ENCODE results near the gene SPOP. TPM values are rescaled to one million over a fixed set of nuclear protein-coding genes. Genes with fewer than 3 reads are reported as not detected.

The SPOP gene
- total and polyA plus RNA-seq, 3 experiments from 2014 or later: 74.8 to 101 (median 75.1) TPM

DNA sequence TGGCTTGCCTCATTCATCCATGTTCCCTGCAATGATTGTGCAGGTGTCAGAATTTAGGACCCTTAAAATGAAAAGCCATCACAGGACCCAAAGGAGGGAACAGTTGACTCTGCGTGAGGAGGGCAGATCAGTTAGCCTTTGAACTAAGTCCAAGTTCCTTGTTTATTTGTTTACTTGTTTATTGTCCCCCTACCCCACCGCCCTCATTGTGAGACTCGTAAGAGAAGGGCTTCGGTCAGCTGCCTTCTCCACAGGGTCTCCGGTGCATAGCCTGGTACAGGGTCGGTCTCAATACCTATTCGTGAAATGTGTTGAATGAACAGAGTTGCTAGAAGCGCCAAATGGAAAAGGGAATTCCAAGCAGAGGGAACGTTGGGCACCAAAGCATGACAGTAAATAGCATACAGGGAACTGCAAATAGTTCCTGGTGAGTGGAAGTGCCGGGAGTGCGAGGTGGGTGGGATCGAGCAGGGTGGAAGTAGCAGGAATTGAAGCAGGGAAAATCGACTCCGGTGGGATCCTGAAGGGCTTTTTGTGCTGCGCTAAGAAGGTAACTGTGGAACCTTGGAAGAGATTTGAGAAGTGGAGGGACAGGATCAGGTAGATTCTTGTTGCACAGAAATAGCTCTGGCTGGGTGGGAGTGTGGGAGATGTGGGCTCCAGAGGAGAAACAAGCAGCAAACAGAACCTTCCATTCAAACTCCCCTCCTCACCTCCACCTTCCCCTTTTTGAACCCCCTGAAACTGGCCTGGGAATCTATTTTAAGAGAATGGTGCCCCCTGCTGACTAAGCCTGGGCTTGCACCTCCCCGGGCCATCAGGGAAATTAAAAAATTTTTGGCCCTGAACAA is 17.2 kb upstream of the SPOP start:
- peaks cover 3 to 8% (median 7%) of the 10 kb centered on the region in 3 donors for H3K36me3 Mint-ChIP-seq
- peak; percentile 50 to 78 (median 65) for DNase-seq
- no peaks in the 10 kb centered on the region for H3K36me3 ChIP-seq (ENCODE audit: insufficient read depth, low read length)
- H3K27me3 ChIP-seq (ENCODE audit: insufficient read depth, low read length, poor library complexity, severe bottlenecking): no peaks in the 10 kb centered on the region
- no peaks in the 10 kb centered on the region for H3K27me3 Mint-ChIP-seq
- H3K4me3 Mint-ChIP-seq: peak overlapping the region in 6 of 7 donors; percentile 15 to 79 (median 50)
- H3K27ac ChIP-seq (ENCODE audit: low read depth, low read length): no peak overlapping the region
- no peaks in the 10 kb centered on the region for H3K9me3 Mint-ChIP-seq
- H3K4me3 ChIP-seq (ENCODE audit: low read length): no peak overlapping the region
- peak overlapping the region; percentile 79 to 96 (median 90) for H3K27ac Mint-ChIP-seq
- ChIA-PET CTCF (interaction anchor here (1.0 to 13.0 kb wide), 17 partner anchors 8 to 165 kb away, joined by 3 to 169 read pairs (median 5); partner anchors contain the start of genes NXPH3 and SLC35B1), POLR2A (interaction anchor here (1.9 kb wide), 1 partner anchor 125 kb away, joined by 5 read pairs; no protein-coding TSS in a partner anchor)
- peaks cover 24% of the 10 kb centered on the region for H3K4me1 ChIP-seq (ENCODE audit: insufficient read depth, low read length)
- H3K4me1 Mint-ChIP-seq: peaks cover 34 to 44% (median 34%) of the 10 kb centered on the region in 3 donors
- no peaks in the 10 kb centered on the region for H3K9me3 ChIP-seq (ENCODE audit: low read length)

DNA sequence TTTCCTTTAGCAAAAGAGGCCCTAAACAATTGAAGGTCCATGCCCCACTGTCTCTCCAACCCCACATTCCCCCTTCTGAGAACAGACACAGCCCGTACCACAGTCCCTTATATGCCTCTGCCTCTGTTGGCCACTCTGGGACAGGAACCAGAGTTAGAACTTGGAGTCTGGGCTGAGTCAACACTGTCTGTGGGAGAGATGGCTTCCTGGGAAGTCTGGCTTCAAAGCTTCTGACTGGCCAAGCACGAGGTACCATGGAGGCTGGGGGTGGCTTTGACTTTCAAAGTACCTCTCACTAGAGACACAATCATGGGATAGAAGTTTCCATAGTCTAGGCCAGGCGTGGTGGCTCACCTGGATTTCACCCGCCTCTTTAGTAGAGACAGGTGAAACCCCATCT is 14.9 kb upstream of the SPOP start:
- Mint-ChIP-seq H3K9me3 (no peaks in the 10 kb centered on the region), H3K4me3 (no peak overlapping the region), H3K27ac (peak overlapping the region in 2 of 8 donors; percentile 54 to 56), H3K27me3 (no peaks in the 10 kb centered on the region), H3K4me1 (peaks cover 42 to 56% (median 46%) of the 10 kb centered on the region in 3 donors), H3K36me3 (peaks cover 2 to 4% (median 3%) of the 10 kb centered on the region in 3 donors)
- H3K27me3 ChIP-seq (ENCODE audit: insufficient read depth, low read length, poor library complexity, severe bottlenecking): no peaks in the 10 kb centered on the region
- no peaks in the 10 kb centered on the region for H3K36me3 ChIP-seq (ENCODE audit: insufficient read depth, low read length)
- ChIA-PET POLR2A (interaction anchor here (0.6 kb wide), 1 partner anchor 12 kb away, joined by 5 read pairs; no protein-coding TSS in a partner anchor), CTCF (interaction anchor here (13.0 kb wide), 1 partner anchor 122 kb away, joined by 169 read pairs; no protein-coding TSS in a partner anchor)
- no peak for DNase-seq
- no peak overlapping the region for H3K4me3 ChIP-seq (ENCODE audit: low read length)
- H3K9me3 ChIP-seq (ENCODE audit: low read length): no peaks in the 10 kb centered on the region
- no peak overlapping the region for H3K27ac ChIP-seq (ENCODE audit: low read depth, low read length)
- peaks cover 42% of the 10 kb centered on the region for H3K4me1 ChIP-seq (ENCODE audit: insufficient read depth, low read length)

GRCh38 chr17:49691677-49692191 is 13.8 kb upstream of the SPOP start:
- no peaks in the 10 kb centered on the region for H3K27me3 ChIP-seq (ENCODE audit: insufficient read depth, low read length, poor library complexity, severe bottlenecking)
- no peaks in the 10 kb centered on the region for H3K36me3 ChIP-seq (ENCODE audit: insufficient read depth, low read length)
- H3K4me1 ChIP-seq (ENCODE audit: insufficient read depth, low read length): peaks cover 51% of the 10 kb centered on the region
- ChIA-PET POLR2A (interaction anchor here (0.6 kb wide), 1 partner anchor 8 kb away, joined by 4 read pairs; no protein-coding TSS in a partner anchor), CTCF (interaction anchor here (1.7 to 13.0 kb wide), 2 partner anchors 10 to 121 kb away, joined by 4 to 169 read pairs; no protein-coding TSS in a partner anchor)
- no peaks in the 10 kb centered on the region for H3K27me3 Mint-ChIP-seq
- H3K27ac Mint-ChIP-seq: peak overlapping the region in 2 of 8 donors; percentile 40 to 60
- no peaks in the 10 kb centered on the region for H3K9me3 Mint-ChIP-seq
- no peak for DNase-seq
- no peak overlapping the region for H3K4me3 Mint-ChIP-seq
- H3K36me3 Mint-ChIP-seq: peaks cover 2 to 4% (median 3%) of the 10 kb centered on the region in 3 donors
- H3K4me3 ChIP-seq (ENCODE audit: low read length): no peak overlapping the region
- H3K9me3 ChIP-seq (ENCODE audit: low read length): no peaks in the 10 kb centered on the region
- no peak overlapping the region for H3K27ac ChIP-seq (ENCODE audit: low read depth, low read length)
- peaks cover 50 to 63% (median 53%) of the 10 kb centered on the region in 3 donors for H3K4me1 Mint-ChIP-seq

DNA sequence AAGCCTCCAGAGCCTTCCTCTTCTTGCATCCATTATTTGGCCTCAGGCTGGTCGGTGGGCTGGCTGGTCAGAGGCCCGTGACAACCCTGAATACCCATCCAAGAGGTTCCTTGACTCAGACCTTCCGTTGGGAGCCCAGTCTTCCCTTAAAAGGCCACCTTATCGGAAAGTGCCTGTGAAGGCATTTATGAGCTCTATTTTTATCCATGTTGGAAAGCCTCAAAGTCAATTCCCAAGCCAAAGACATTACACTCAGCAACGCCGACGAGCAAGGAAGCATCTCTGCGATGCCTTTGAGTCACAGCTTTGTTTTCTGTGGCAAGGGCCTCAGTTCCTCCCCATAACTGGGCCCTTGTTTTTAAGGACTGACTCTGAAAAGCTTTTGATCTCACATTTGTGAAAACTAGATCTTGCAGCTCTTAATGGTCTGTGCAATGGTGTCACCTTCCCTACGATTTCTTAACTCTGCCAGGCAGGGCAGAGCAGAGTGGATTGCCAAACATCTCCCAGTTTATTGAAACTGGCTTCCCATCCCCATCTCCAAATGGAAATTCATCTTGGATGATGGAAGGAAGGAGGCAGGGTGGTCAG is 13.3 kb upstream of the SPOP start:
- ChIA-PET POLR2A (no interaction called here), CTCF (interaction anchor here (1.4 to 13.0 kb wide), 3 partner anchors 10 to 135 kb away, joined by 4 to 169 read pairs (median 4); no protein-coding TSS in a partner anchor)
- H3K4me3 Mint-ChIP-seq: peak overlapping the region in 1 of 7 donors; percentile 24
- DNase-seq: no peak
- H3K4me3 ChIP-seq (ENCODE audit: low read length): no peak overlapping the region
- H3K36me3 Mint-ChIP-seq: peaks cover 2 to 4% (median 3%) of the 10 kb centered on the region in 3 donors
- no peaks in the 10 kb centered on the region for H3K27me3 Mint-ChIP-seq
- H3K27me3 ChIP-seq (ENCODE audit: insufficient read depth, low read length, poor library complexity, severe bottlenecking): no peaks in the 10 kb centered on the region
- H3K9me3 ChIP-seq (ENCODE audit: low read length): no peaks in the 10 kb centered on the region
- H3K36me3 ChIP-seq (ENCODE audit: insufficient read depth, low read length): no peaks in the 10 kb centered on the region
- H3K4me1 ChIP-seq (ENCODE audit: insufficient read depth, low read length): peaks cover 48% of the 10 kb centered on the region
- no peaks in the 10 kb centered on the region for H3K9me3 Mint-ChIP-seq
- H3K4me1 Mint-ChIP-seq: peaks cover 47 to 60% (median 50%) of the 10 kb centered on the region in 3 donors
- peak overlapping the region in 1 of 8 donors; percentile 60 for H3K27ac Mint-ChIP-seq
- H3K27ac ChIP-seq (ENCODE audit: low read depth, low read length): no peak overlapping the region

- no peak for DNase-seq
- H3K27ac Mint-ChIP-seq: peak overlapping the region in 2 of 8 donors; percentile 19 to 42
- no peaks in the 10 kb centered on the region for H3K27me3 Mint-ChIP-seq
- Histone ChIP-seq H3K9me3 (ENCODE audit: low read length) (no peaks in the 10 kb centered on the region), H3K36me3 (ENCODE audit: insufficient read depth, low read length) (no peaks in the 10 kb centered on the region), H3K4me1 (ENCODE audit: insufficient read depth, low read length) (peaks cover 39% of the 10 kb centered on the region), H3K27ac (ENCODE audit: low read depth, low read length) (no peak overlapping the region), H3K4me3 (ENCODE audit: low read length) (no peak overlapping the region), H3K27me3 (ENCODE audit: insufficient read depth, low read length, poor library complexity, severe bottlenecking) (no peaks in the 10 kb centered on the region)
- peak overlapping the region in 3 of 7 donors; percentile 24 to 50 (median 47) for H3K4me3 Mint-ChIP-seq
- H3K9me3 Mint-ChIP-seq: no peaks in the 10 kb centered on the region
- H3K4me1 Mint-ChIP-seq: peaks cover 38 to 50% (median 40%) of the 10 kb centered on the region in 3 donors
- ChIA-PET CTCF (interaction anchor here (1.4 to 13.0 kb wide), 3 partner anchors 9 to 134 kb away, joined by 4 to 169 read pairs (median 4); no protein-coding TSS in a partner anchor), POLR2A (no interaction called here)
- peaks cover 2 to 4% (median 3%) of the 10 kb centered on the region in 3 donors for H3K36me3 Mint-ChIP-seq
These were observed 12.4 kb upstream of the SPOP start for GRCh38 chr17:49690256-49690655.

DNA sequence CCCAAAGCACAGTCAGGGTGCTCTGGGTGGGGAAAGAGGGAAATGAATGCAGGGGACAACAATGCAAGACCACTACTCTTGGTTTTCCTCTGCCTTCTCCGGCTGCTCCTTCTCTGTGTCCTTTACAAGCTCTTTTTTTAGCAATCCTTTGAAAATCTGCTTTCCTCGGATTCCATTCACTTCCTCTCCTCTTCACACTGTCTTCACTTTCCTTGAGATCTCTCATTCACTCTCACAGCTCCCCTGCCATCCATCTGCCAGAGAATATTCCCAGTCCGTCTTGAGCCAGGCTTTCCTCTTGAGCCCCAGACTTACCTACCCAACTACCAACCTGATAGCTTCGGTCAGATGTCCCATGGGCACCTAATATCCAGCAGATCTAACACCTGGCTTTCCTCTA is 11.0 kb upstream of the SPOP start:
- DNase-seq: no peak
- H3K27ac ChIP-seq (ENCODE audit: low read depth, low read length): no peak overlapping the region
- peaks cover 33 to 45% (median 36%) of the 10 kb centered on the region in 3 donors for H3K4me1 Mint-ChIP-seq
- H3K27me3 ChIP-seq (ENCODE audit: insufficient read depth, low read length, poor library complexity, severe bottlenecking): no peaks in the 10 kb centered on the region
- H3K9me3 ChIP-seq (ENCODE audit: low read length): no peaks in the 10 kb centered on the region
- H3K27ac Mint-ChIP-seq: peak overlapping the region in 7 of 8 donors; percentile 11 to 88 (median 78)
- ChIA-PET CTCF (interaction anchor here (0.9 to 13.0 kb wide), 5 partner anchors 9 to 132 kb away, joined by 3 to 169 read pairs (median 3); no protein-coding TSS in a partner anchor), POLR2A (no interaction called here)
- peak overlapping the region; percentile 2 to 90 (median 74) for H3K4me3 Mint-ChIP-seq
- H3K9me3 Mint-ChIP-seq: no peaks in the 10 kb centered on the region
- H3K4me3 ChIP-seq (ENCODE audit: low read length): peak overlapping the region; percentile 26
- peaks cover 2 to 4% (median 3%) of the 10 kb centered on the region in 3 donors for H3K36me3 Mint-ChIP-seq
- no peaks in the 10 kb centered on the region for H3K36me3 ChIP-seq (ENCODE audit: insufficient read depth, low read length)
- H3K4me1 ChIP-seq (ENCODE audit: insufficient read depth, low read length): peaks cover 34% of the 10 kb centered on the region
- H3K27me3 Mint-ChIP-seq: no peaks in the 10 kb centered on the region

DNA sequence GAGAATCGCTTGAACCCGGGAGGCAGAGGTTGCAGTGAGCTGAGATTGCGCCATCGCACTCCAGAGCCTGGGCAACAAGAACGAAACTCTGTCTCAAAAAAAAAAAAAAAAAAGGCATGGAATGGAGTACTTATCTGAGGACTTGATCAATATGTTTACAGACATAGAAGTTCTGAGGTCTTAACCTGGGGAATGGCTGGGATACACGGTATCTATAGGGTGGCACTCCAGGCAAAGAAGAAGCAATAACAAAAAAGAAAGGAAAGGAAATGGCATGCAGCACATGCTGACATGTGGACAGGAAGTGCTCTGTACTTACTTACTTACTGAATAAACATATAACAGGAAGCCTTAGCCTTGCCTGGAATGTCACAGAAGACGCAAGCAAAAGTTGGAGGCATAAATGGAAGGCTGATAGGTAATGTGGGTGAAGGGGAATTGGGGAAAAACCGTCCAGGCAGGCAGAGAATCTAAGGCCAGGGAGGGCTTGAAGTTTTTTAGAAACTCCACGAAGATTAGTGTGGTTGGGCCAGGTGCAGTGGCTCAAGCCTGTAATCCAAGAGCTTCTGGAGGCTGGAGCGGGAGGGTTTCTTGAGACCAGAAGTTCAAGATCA is 10.1 kb upstream of the SPOP start:
- no peak overlapping the region for H3K27ac ChIP-seq (ENCODE audit: low read depth, low read length)
- H3K36me3 ChIP-seq (ENCODE audit: insufficient read depth, low read length): no peaks in the 10 kb centered on the region
- Mint-ChIP-seq H3K27me3 (no peaks in the 10 kb centered on the region), H3K27ac (peak overlapping the region; percentile 50 to 96 (median 92)), H3K4me3 (peak overlapping the region; percentile 64 to 90 (median 85)), H3K9me3 (no peaks in the 10 kb centered on the region), H3K36me3 (peaks cover 2 to 4% (median 3%) of the 10 kb centered on the region in 3 donors), H3K4me1 (peaks cover 33 to 45% (median 35%) of the 10 kb centered on the region in 3 donors)
- H3K4me1 ChIP-seq (ENCODE audit: insufficient read depth, low read length): peaks cover 34% of the 10 kb centered on the region
- no peaks in the 10 kb centered on the region for H3K27me3 ChIP-seq (ENCODE audit: insufficient read depth, low read length, poor library complexity, severe bottlenecking)
- POLR2A ChIA-PET: interaction anchor here (0.6 to 1.2 kb wide), 2 partner anchors 11 to 64 kb away, joined by 3 to 8 read pairs; no protein-coding TSS in a partner anchor
- peak in 2 of 5 donors; percentile 36 to 59 for DNase-seq
- CTCF ChIA-PET: interaction anchor here (0.9 to 13.0 kb wide), 8 partner anchors 8 to 131 kb away, joined by 3 to 169 read pairs (median 3); partner anchors contain the start of gene NXPH3
- H3K9me3 ChIP-seq (ENCODE audit: low read length): no peaks in the 10 kb centered on the region
- peak overlapping the region; percentile 77 for H3K4me3 ChIP-seq (ENCODE audit: low read length)
